ENCODE data around the gene CARD9. TPM values are rescaled to one million over a fixed set of nuclear protein-coding genes. Genes with fewer than 3 reads are reported as not detected.

CARD9 gene
- total RNA-seq, 1 experiment from 2014 or later, result 5.6 TPM

DNA sequence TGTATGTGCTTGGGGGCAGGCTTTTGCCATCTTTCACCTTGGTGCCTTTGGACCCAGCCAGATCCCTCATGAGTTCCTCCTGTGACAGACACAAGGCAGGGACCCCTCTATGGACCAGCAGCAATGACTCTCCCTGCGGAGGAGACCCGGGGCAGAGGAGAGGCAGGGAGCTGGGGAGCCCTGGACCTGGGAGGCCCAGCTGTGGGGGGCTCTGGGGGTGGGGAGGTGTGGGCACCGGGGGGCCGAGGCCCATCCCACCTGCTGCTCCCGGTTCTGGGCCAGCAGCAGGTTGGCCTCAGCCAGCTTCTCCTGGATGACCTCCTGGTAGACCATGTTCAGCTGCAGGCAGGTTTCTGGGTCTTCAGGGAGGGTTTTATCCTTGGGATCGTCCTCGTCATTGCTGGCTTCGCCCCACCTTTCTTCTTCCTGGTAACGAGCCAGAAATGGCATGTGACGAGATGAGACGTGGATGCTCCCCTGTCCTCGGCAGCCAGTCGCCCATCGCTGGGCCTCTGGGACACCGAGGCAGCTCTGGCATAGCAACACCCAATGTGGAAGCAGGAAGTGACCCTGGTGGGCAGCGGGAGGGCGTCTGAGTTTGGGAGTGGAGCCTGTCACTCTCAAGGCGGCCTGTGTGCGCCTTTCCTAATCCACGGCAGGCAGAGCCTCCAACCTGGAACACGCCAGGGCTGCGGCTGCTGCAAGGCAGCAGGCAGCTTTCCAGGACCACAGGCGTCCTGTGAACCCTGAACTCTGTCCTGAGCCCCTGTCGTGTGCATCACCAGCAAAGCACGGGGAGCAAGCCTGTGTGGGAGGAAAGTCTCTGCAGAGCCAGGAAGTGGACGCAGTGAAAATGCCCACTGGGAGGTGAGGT is 22.1 kb upstream of the CARD9 start:
- DNase-seq, result no peak
- Histone ChIP-seq H3K56ac (ENCODE audit: insufficient read length, low read depth, low read length) (no peak overlapping the region), H3T11ph (ENCODE audit: low read length) (no peak overlapping the region), H3K9me3 (ENCODE audit: control insufficient read depth, low read depth, low read length) (no peaks in the 10 kb centered on the region), H2BK5ac (ENCODE audit: insufficient read length, low read length) (no peak overlapping the region), H3K4ac (ENCODE audit: low read depth, low read length) (no peak overlapping the region), H2BK15ac (ENCODE audit: low read depth, low read length) (no peak overlapping the region), H3K4me2 (ENCODE audit: insufficient read depth, insufficient read length, low read length) (no peak overlapping the region), H2AFZ (ENCODE audit: low read length) (no peak overlapping the region), H2AK5ac (ENCODE audit: insufficient read length, low read length) (no peak overlapping the region), H4K5ac (ENCODE audit: insufficient read length, low read depth, low read length) (no peak overlapping the region), H4K91ac (ENCODE audit: insufficient read length, low read depth, low read length) (no peak overlapping the region), H2BK20ac (ENCODE audit: low read depth, low read length, poor library complexity, severe bottlenecking) (no peak overlapping the region), H3K18ac (ENCODE audit: insufficient read length, low read depth, low read length) (no peak overlapping the region), H2BK120ac (ENCODE audit: low read depth, low read length, poor library complexity, severe bottlenecking) (no peak overlapping the region), H3K14ac (ENCODE audit: insufficient read depth, low read length) (no peak overlapping the region), H3K23me2 (ENCODE audit: insufficient read length, low read depth, low read length, poor library complexity, severe bottlenecking) (peaks cover 6% of the 10 kb centered on the region), H3K27ac (ENCODE audit: insufficient read length, low read depth, low read length) (no peak overlapping the region), H3K23ac (ENCODE audit: insufficient read length, low read depth, low read length) (no peak overlapping the region), H3K79me2 (ENCODE audit: insufficient read depth, low read length) (peaks cover 12% of the 10 kb centered on the region; the same call in 1 of the 2 replicates), H3K4me1 (ENCODE audit: insufficient read depth, low read length) (no peaks in the 10 kb centered on the region), H3K79me1 (ENCODE audit: insufficient read depth, low read depth, low read length, poor library complexity, severe bottlenecking) (peaks cover 7% of the 10 kb centered on the region), H2BK12ac (ENCODE audit: insufficient read length, low read depth, low read length) (no peak overlapping the region), H3K9ac (ENCODE audit: extremely low read depth, insufficient read length, low read length) (no peak overlapping the region), H4K20me1 (ENCODE audit: control insufficient read depth, insufficient read depth, insufficient read length) (no peaks in the 10 kb centered on the region), H3K27me3 (ENCODE audit: insufficient read depth, low read length) (no peaks in the 10 kb centered on the region), H4K8ac (replicated peaks; ENCODE audit: insufficient read length, low read depth, low read length) (no peak overlapping the region)
- no peak overlapping the region for H3K27ac Mint-ChIP-seq
- H3K4me1 Mint-ChIP-seq, result peaks cover 10% of the 10 kb centered on the region in 2 experiments
- no peaks in the 10 kb centered on the region for H3K9me3 Mint-ChIP-seq
- no peak overlapping the region for H3K4me3 Mint-ChIP-seq
- peaks cover 31 to 65% (median 60%) of the 10 kb centered on the region in 3 experiments; a peak in 6 of 7 replicates for H3K36me3 Mint-ChIP-seq (ENCODE audit: insufficient read depth in 1 of 3, low read depth in 3 of 3)
- no CpG with 5 or more reads among the region's 26 CpGs for WGBS (ENCODE audit: extremely low coverage, insufficient read length, low lambda C conversion rate)
- H3K27me3 Mint-ChIP-seq (ENCODE audit: low read depth), result no peaks in the 10 kb centered on the region
- TF ChIP-seq, protein P1, sequence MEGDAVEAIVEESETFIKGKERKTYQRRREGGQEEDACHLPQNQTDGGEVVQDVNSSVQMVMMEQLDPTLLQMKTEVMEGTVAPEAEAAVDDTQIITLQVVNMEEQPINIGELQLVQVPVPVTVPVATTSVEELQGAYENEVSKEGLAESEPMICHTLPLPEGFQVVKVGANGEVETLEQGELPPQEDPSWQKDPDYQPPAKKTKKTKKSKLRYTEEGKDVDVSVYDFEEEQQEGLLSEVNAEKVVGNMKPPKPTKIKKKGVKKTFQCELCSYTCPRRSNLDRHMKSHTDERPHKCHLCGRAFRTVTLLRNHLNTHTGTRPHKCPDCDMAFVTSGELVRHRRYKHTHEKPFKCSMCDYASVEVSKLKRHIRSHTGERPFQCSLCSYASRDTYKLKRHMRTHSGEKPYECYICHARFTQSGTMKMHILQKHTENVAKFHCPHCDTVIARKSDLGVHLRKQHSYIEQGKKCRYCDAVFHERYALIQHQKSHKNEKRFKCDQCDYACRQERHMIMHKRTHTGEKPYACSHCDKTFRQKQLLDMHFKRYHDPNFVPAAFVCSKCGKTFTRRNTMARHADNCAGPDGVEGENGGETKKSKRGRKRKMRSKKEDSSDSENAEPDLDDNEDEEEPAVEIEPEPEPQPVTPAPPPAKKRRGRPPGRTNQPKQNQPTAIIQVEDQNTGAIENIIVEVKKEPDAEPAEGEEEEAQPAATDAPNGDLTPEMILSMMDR (conservative IDR thresholded peaks at IDR 0.05), result no peak

Measured in H9 (cell line).